GM19372 (cell line): ENCODE measurements around the gene NCEH1.
A peak's percentile ranks its signal among the peaks of the same experiment; 100 is the strongest.
"Not testable (repeated sequence)": the region's sequence is repeated elsewhere in the genome, so short reads cannot be mapped to it uniquely, and the experiment has no call there.

Source experiments
- ATAC-seq: cut with Tn5 transposase; IDR thresholded peaks from one replicate; pipeline ENCODE4 v1.9.1; 2021; ENCODE audit warnings: mild to moderate bottlenecking, low read depth, moderate library complexity; ENCODE audit not compliant: unreplicated experiment

The NCEH1 gene

GRCh38 chr3:172710664-172711453 lies at the start of gene NCEH1:
Gene NCEH1, minus strand, starts transcription at chr3:172711067. Its CDS starts 83 bp downstream, at chr3:172710984.
- ATAC-seq, result peak; percentile 99

GRCh38 chr3:172760416-172760815 lies 49.5 kb upstream of the NCEH1 start:
- not testable (repeated sequence) for ATAC-seq

GRCh38 chr3:172753125-172753524 lies 42.3 kb upstream of the NCEH1 start:
- no peak for ATAC-seq

- ATAC-seq, result no peak
Measured at GRCh38 chr3:172752651-172753050, 41.8 kb upstream of the NCEH1 start.

- no peak for ATAC-seq
Measured at GRCh38 chr3:172751175-172751704, 40.4 kb upstream of the NCEH1 start.

GRCh38 chr3:172750368-172751174 lies 39.7 kb upstream of the NCEH1 start, which contains the start of gene ECT2:
Gene ECT2, plus strand, starts transcription at chr3:172750726. Its CDS starts 3,805 bp downstream, at chr3:172754531.
- ATAC-seq, result peak; percentile 95

GRCh38 chr3:172750069-172750367 lies 39.2 kb upstream of the NCEH1 start:
- no peak for ATAC-seq

- ATAC-seq, result no peak
Measured at GRCh38 chr3:172749230-172749965, 38.5 kb upstream of the NCEH1 start.

GRCh38 chr3:172746475-172746874 lies 35.6 kb upstream of the NCEH1 start:
- no peak for ATAC-seq

- no peak for ATAC-seq
Measured at GRCh38 chr3:172739462-172739861, 28.6 kb upstream of the NCEH1 start.

GRCh38 chr3:172735014-172735413 lies 24.1 kb upstream of the NCEH1 start:
- no peak for ATAC-seq

- ATAC-seq, result no peak
Measured at GRCh38 chr3:172726380-172726779, 15.5 kb upstream of the NCEH1 start.

GRCh38 chr3:172722536-172723040 lies 11.7 kb upstream of the NCEH1 start:
- not testable (repeated sequence) for ATAC-seq

- no peak for ATAC-seq
Measured at GRCh38 chr3:172717493-172718088, 6.7 kb upstream of the NCEH1 start.

- ATAC-seq, result no peak
Measured at GRCh38 chr3:172716476-172716875, 5.6 kb upstream of the NCEH1 start.

GRCh38 chr3:172713316-172713715 lies 2.4 kb upstream of the NCEH1 start:
- ATAC-seq, result no peak

GRCh38 chr3:172711454-172711795 lies 558 bp upstream of the NCEH1 start:
- peak; percentile 0 for ATAC-seq

- ATAC-seq, result peak; percentile 1
Measured at GRCh38 chr3:172709774-172710663, 848 bp downstream of the NCEH1 start.
